Gastrocnemius medialis (tissue), 4 donors: ENCODE data around the gene PGM1. TPM values are rescaled to one million over a fixed set of nuclear protein-coding genes. Genes with fewer than 3 reads are reported as not detected.
A peak's percentile ranks its signal among the peaks of the same experiment; 100 is the strongest.

Source experiments
- ATAC-seq, 2 donors: fragments of 150-250 bp; one replicate each; pipeline ENCODE4 v1.9.1; 2016
- DNase-seq, 2 donors: peaks; one replicate each; pipeline ENCODE4 v3.0.0-alpha.2; 2019
- H3K27ac ChIP-seq, 4 donors: fragments of 200-600 bp; sonication (generic); 1 replicate in 1 of 4; 2 replicates in 3 of 4; pipeline ENCODE4 v1.5.1; 2016 to 2018; ENCODE audit warnings: mild to moderate bottlenecking in 2 of 4, moderate library complexity in 1 of 4
- H3K27me3 ChIP-seq, 3 donors: fragments of 200-600 bp; sonication (generic) in 2 of 3; 1 replicate in 1 of 3; 2 replicates in 2 of 3; pipeline versions ENCODE4 v1.5.1 to v1.6.0; 2016 to 2019; ENCODE audit warnings: mild to moderate bottlenecking in 1 of 3, moderate library complexity in 1 of 3
- H3K36me3 ChIP-seq, 2 donors: fragments of 200-600 bp; sonication (generic) in 1 of 2; one replicate each; pipeline ENCODE4 v1.5.1; 2017 to 2018
- H3K4me1 ChIP-seq, 2 donors: fragments of 200-600 bp; sonication (generic) in 1 of 2; one replicate each; pipeline ENCODE4 v1.5.1; 2016 to 2017; ENCODE audit warnings: mild to moderate bottlenecking in 2 of 2
- H3K4me3 ChIP-seq, 4 donors: fragments of 200-600 bp; sonication (generic) in 3 of 4; 1 replicate in 1 of 4; 2 replicates in 3 of 4; pipeline ENCODE4 v1.5.1; 2016 to 2019; ENCODE audit warnings: mild to moderate bottlenecking in 2 of 4
- H3K9me3 ChIP-seq, 3 donors: fragments of 200-600 bp; sonication (generic) in 2 of 3; 1 replicate in 1 of 3; 2 replicates in 2 of 3; pipeline ENCODE4 v1.5.1; 2016 to 2019
- POLR2A ChIP-seq, 2 donors: fragments of 450-650 bp; IDR thresholded peaks; one replicate each; pipeline ENCODE4 v1.6.1; 2017; ENCODE audit warnings: antibody characterized with exemption in 2 of 2, mild to moderate bottlenecking in 2 of 2, moderate library complexity in 2 of 2
- in situ Hi-C, 4 donors: fragments of 200-750 bp; cut with MboI; loops; one replicate each; pipeline versions ENCODE4 v1.15.0 to v1.8.0; 2017; ENCODE audit warnings: low sequenced_read_pairs in 4 of 4
- intact Hi-C: fragments of 100-400 bp; cut with DNase I; formaldehyde crosslinking; loops from one replicate; pipeline ENCODE4 v1.15.1; 2023; ENCODE audit warnings: low total_unique reads
- total RNA-seq, 4 donors: library from RNA; depleted of rRNA; stranded (reverse); fragments of >200 nt; gene quantifications; one replicate each; pipeline versions ENCODE4 v1.1.0 to v1.2.3, GENCODE V29; 2016
- TF ChIP-seq, protein P1 (sequence below), 5 experiments: fragments of 450-650 bp in 3 of 5; fragments of 200-600 bp in 2 of 5; sonication (generic) in 2 of 5; IDR thresholded peaks in 4 of 5; conservative IDR thresholded peaks in 1 of 5; 1 replicate in 4 of 5; 2 replicates in 1 of 5; pipeline ENCODE4 v1.5.1; 2016 to 2019; ENCODE audit warnings: antibody characterized with exemption in 5 of 5, mild to moderate bottlenecking in 3 of 5, moderate library complexity in 3 of 5

The PGM1 gene
- total RNA-seq, 4 donors from 2014 or later, result 320 to 713 (median 666) TPM

DNA sequence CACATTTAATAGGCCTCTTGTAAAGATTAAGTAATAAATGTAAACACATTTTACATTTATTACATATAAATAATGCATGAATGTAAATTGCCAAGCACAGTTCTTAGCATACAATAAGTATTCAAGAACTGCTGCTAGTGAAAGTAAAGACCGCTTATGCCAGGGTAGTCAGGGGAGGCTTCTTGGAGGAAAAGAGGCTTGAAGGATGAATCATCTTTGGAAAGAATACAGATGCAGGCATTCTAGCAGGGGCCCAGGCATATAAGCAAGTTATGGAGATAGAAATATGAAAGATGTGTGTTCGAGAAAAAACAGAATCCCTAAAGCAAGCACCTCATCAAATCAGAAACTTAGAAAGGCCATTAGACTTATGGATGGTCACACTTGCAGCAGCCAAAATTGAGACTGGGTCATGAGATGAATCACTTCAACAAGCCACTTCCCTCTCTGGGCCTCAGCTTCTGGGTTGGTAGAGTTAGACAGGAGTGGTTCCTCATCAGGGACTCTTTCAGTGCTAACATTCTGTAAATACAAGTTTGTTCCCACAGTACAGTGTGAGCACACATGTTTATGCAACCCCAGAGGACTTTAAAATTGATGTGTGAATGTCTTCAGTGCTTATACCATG is 100.8 kb downstream of the PGM1 start:
- no peaks in the 10 kb centered on the region for H3K27me3 ChIP-seq
- H3K27ac ChIP-seq, result no peak overlapping the region
- H3K4me1 ChIP-seq, result peaks cover 7 to 14% of the 10 kb centered on the region in 2 donors
- H3K9me3 ChIP-seq, result no peaks in the 10 kb centered on the region
- DNase-seq (no peak), ATAC-seq (no peak)
- in situ Hi-C loops (loop anchor here (10.0 to 25.0 kb wide), 4 partner anchors 441 to 551 kb away; no protein-coding TSS in a partner anchor), intact Hi-C loops (loop anchor here (5.0 kb wide), 1 partner anchor 78 kb away; the partner anchor contains the start of gene ROR1)
- H3K36me3 ChIP-seq, result no peaks in the 10 kb centered on the region
- no peak for TF ChIP-seq POLR2A (IDR thresholded peaks at IDR 0.05)
- TF ChIP-seq, protein P1, sequence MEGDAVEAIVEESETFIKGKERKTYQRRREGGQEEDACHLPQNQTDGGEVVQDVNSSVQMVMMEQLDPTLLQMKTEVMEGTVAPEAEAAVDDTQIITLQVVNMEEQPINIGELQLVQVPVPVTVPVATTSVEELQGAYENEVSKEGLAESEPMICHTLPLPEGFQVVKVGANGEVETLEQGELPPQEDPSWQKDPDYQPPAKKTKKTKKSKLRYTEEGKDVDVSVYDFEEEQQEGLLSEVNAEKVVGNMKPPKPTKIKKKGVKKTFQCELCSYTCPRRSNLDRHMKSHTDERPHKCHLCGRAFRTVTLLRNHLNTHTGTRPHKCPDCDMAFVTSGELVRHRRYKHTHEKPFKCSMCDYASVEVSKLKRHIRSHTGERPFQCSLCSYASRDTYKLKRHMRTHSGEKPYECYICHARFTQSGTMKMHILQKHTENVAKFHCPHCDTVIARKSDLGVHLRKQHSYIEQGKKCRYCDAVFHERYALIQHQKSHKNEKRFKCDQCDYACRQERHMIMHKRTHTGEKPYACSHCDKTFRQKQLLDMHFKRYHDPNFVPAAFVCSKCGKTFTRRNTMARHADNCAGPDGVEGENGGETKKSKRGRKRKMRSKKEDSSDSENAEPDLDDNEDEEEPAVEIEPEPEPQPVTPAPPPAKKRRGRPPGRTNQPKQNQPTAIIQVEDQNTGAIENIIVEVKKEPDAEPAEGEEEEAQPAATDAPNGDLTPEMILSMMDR (IDR thresholded peaks at IDR 0.05 in 4 of 5, conservative IDR thresholded peaks at IDR 0.05 in 1 of 5), result no peak
- H3K4me3 ChIP-seq, result no peak overlapping the region

DNA sequence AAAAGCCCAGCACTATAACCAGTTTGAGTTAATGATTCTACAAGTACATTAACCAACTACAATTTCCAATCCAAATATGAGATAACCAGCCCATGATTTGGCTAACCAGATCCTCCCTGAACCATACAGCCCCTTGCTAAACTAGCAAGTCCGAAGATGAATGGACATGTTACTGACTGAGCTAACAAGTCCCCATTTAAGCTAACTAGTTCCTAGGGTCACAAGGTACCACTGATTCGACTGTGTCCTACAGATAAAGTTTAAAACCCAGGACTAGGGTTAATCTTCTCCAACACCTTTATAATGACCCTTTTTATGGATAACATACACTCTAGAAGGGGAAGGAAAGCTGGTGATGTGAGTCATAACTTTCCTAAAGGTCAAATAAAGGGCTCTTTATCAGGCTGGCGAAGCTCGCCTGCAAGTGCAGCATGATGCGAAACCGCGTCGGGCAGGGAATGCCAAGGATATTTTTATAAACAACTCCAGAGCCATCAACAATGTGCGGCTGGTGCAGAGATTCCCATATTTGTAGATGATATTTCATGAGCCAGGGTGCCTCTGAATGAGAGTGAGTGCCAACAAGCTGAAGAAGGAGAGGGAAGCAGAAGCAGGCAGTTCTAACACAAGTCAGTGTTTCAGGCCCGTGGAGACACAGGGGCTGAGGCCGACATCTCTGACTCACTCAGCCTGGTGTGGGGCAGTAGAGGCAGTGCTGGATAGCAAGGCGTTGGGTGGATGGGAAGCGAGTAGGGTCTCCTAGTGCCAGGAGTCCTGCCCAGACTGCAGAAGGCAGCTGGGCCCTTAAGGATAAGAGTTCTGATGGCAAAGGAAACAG is 105.0 kb downstream of the PGM1 start:
- in situ Hi-C loops (loop anchor here (5.0 to 25.0 kb wide), 5 partner anchors 437 to 547 kb away; no protein-coding TSS in a partner anchor), intact Hi-C loops (no loop called here)
- H3K27me3 ChIP-seq, result no peaks in the 10 kb centered on the region
- no peak for TF ChIP-seq POLR2A (IDR thresholded peaks at IDR 0.05)
- TF ChIP-seq, protein P1 (IDR thresholded peaks at IDR 0.05 in 4 of 5, conservative IDR thresholded peaks at IDR 0.05 in 1 of 5), result no peak
- no peaks in the 10 kb centered on the region for H3K9me3 ChIP-seq
- H3K4me3 ChIP-seq, result no peak overlapping the region
- ATAC-seq (no peak), DNase-seq (no peak)
- H3K36me3 ChIP-seq, result no peaks in the 10 kb centered on the region
- H3K4me1 ChIP-seq, result peaks cover 0 to 9% of the 10 kb centered on the region in 2 donors
- peak overlapping the region in 3 of 4 donors; percentile 5 to 22 (median 20) for H3K27ac ChIP-seq

DNA sequence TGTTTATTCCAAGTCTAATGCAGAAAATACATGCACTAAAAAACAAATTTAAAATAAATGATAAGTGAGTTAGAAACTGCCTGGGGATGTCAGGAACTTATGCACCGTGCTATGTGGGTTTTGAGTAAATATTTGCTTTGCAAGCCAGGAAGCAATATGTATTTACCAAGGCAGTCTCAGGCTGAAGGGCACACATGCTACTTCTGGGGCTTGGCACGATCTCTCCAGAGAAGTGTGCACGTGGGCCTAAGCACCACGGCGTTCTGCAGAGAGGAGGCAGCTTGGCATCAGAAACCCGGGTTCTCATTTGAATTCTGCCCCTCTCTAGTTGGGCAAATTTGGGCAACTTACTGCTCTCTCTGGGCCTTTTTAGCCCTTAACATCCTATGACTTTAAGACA is 108.0 kb downstream of the PGM1 start:
- Histone ChIP-seq H3K27ac (no peak overlapping the region), H3K4me3 (no peak overlapping the region), H3K9me3 (no peaks in the 10 kb centered on the region), H3K27me3 (no peaks in the 10 kb centered on the region), H3K4me1 (peaks cover 0 to 9% of the 10 kb centered on the region in 2 donors), H3K36me3 (no peaks in the 10 kb centered on the region)
- DNase-seq, result no peak
- in situ Hi-C loops, result no loop called here
- ATAC-seq, result no peak
- intact Hi-C loops, result no loop called here
- TF ChIP-seq, protein P1 (IDR thresholded peaks at IDR 0.05 in 4 of 5, conservative IDR thresholded peaks at IDR 0.05 in 1 of 5), result no peak
- no peak for TF ChIP-seq POLR2A (IDR thresholded peaks at IDR 0.05)

DNA sequence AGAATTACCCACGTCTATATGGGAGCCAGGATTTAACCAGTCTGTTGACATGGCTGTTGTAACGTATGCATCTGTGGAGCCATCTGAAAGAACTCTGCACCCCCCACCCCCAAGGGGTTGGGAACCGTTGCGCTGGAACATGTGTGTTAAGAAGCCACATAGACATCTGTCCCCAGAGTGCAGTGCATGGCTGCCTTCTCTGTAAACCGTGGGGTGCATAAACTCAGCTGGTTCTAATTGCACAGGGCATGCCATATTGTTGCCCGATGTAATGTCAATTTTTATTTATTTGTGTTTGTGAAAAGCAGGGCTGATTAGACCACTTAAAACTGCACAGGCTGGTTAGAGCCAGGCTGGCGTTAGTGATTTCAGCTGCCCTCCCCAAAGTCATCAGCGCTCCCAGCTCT is 110.5 kb downstream of the PGM1 start:
- no peaks in the 10 kb centered on the region for H3K9me3 ChIP-seq
- intact Hi-C loops (no loop called here), in situ Hi-C loops (no loop called here)
- no peaks in the 10 kb centered on the region for H3K27me3 ChIP-seq
- no peak overlapping the region for H3K4me3 ChIP-seq
- ATAC-seq (no peak), DNase-seq (no peak)
- peaks cover 0 to 1% of the 10 kb centered on the region in 2 donors for H3K4me1 ChIP-seq
- no peaks in the 10 kb centered on the region for H3K36me3 ChIP-seq
- TF ChIP-seq, protein P1 (IDR thresholded peaks at IDR 0.05 in 4 of 5, conservative IDR thresholded peaks at IDR 0.05 in 1 of 5), result no peak
- TF ChIP-seq POLR2A (IDR thresholded peaks at IDR 0.05), result no peak
- no peak overlapping the region for H3K27ac ChIP-seq
